Upper lobe of left lung (tissue), 6 donors: Measurements from ENCODE around the gene MEIOSIN. TPM values are rescaled to one million over a fixed set of nuclear protein-coding genes. Genes with fewer than 3 reads are reported as not detected.

ENCODE experiments used
- ATAC-seq, 2 donors: fragments of 200-7000 bp; cut with Tn5 transposase; one replicate each; pipeline ENCODE4 v1.9.1; 2022; ENCODE audit warnings: mild to moderate bottlenecking in 2 of 2, moderate library complexity in 2 of 2; ENCODE audit not compliant: low FRiP score in 2 of 2
- DNase-seq, 2 donors: peaks; one replicate each; pipeline ENCODE4 v3.0.0-alpha.2; 2019 to 2020
- H3K27ac ChIP-seq, 4 donors: fragments of 200-600 bp; sonication (generic); one replicate each; pipeline ENCODE4 v1.5.1; 2016 to 2019
- H3K27me3 ChIP-seq, 4 donors: fragments of 200-600 bp; sonication (generic); one replicate each; pipeline ENCODE4 v1.5.1; 2017 to 2019
- H3K36me3 ChIP-seq, 4 donors: fragments of 200-600 bp; sonication (generic); one replicate each; pipeline ENCODE4 v1.5.1; 2016 to 2019
- H3K4me1 ChIP-seq, 4 donors: fragments of 200-600 bp; sonication (generic); one replicate each; pipeline ENCODE4 v1.5.1; 2018 to 2019
- H3K4me3 ChIP-seq, 4 donors: fragments of 200-600 bp; sonication (generic); one replicate each; pipeline ENCODE4 v1.5.1; 2017 to 2019; ENCODE audit warnings: mild to moderate bottlenecking in 2 of 4, moderate library complexity in 1 of 4
- H3K9me3 ChIP-seq, 4 donors: fragments of 200-600 bp; sonication (generic); one replicate each; pipeline ENCODE4 v1.5.1; 2018 to 2019
- CTCF ChIP-seq, 6 experiments: fragments of 450-650 bp in 4 of 6; fragments of 200-600 bp in 2 of 6; sonication (generic) in 2 of 6; IDR thresholded peaks; one replicate each; pipeline ENCODE4 v1.5.1; 2016 to 2019; ENCODE audit warnings: antibody characterized with exemption in 6 of 6
- EP300 ChIP-seq, 4 donors: sonication (generic); formaldehyde crosslinking; IDR thresholded peaks; one replicate each; pipeline ENCODE4 v1.5.1; 2017; ENCODE audit warnings: antibody characterized with exemption in 4 of 4, control low read depth in 2 of 4
- POLR2A ChIP-seq, 4 donors: fragments of 450-650 bp; IDR thresholded peaks; one replicate each; pipeline ENCODE4 v1.5.1; 2016 to 2017; ENCODE audit warnings: antibody characterized with exemption in 4 of 4, mild to moderate bottlenecking in 2 of 4
- POLR2AphosphoS5 ChIP-seq, 2 donors: sonication (generic); formaldehyde crosslinking; IDR thresholded peaks; one replicate each; pipeline ENCODE4 v1.5.1; 2017; ENCODE audit warnings: antibody characterized with exemption in 2 of 2
- WGBS, 2 donors: methylation state at CpG; one replicate each; pipeline ENCODE4 v1.1.5; 2017 to 2018; 5-methylcytosine and 5-hydroxymethylcytosine counted together
- total RNA-seq, 6 donors: library from RNA; depleted of rRNA in 4 of 6; stranded (reverse); fragments of >200 nt in 4 of 6; gene quantifications; one replicate each; pipeline versions ENCODE4 v1.1.0 to v1.2.1, GENCODE V29; 2016 to 2021
- donor health status: DM: no; HTN: no; CAD: no; lungs with moderate emphysema.
- donor health status: DM: no; HTN: yes; CAD: no; lungs with severe emphysema.

Gene MEIOSIN
- total RNA-seq, 6 donors from 2014 or later, result not detected

- peaks cover 28 to 67% (median 35%) of the 10 kb centered on the region in 4 donors for H3K4me1 ChIP-seq
- DNase-seq (peak; percentile 95 to 100), ATAC-seq (peak; percentile 83 to 91)
- no peaks in the 10 kb centered on the region for H3K9me3 ChIP-seq
- H3K27ac ChIP-seq, result peak within 1 kb of the TSS; percentile 83 to 97 (median 95)
- WGBS, 2 donors, result 0 to 1% methylated on average over 16 to 53 of the region's 70 CpGs
- peak within 1 kb of the TSS; percentile 60 to 87 (median 82) for H3K4me3 ChIP-seq
- H3K27me3 ChIP-seq, result peaks cover 0 to 3% (median 1%) of the 10 kb centered on the region in 4 donors
- peaks cover 0 to 9% (median 4%) of the 10 kb centered on the region in 4 donors for H3K36me3 ChIP-seq
- TF ChIP-seq CTCF (IDR thresholded peaks at IDR 0.05), result peak in 1 of 6 experiments; percentile 13
- peak; percentile 87 to 88 for TF ChIP-seq POLR2AphosphoS5 (IDR thresholded peaks at IDR 0.05)
- peak in 3 of 4 donors; percentile 53 to 84 (median 66) for TF ChIP-seq POLR2A (IDR thresholded peaks at IDR 0.05)
- peak in 1 of 4 donors; percentile 55 for TF ChIP-seq EP300 (IDR thresholded peaks at IDR 0.05)
Measured at GRCh38 chr19:45768984-45769782, 35.9 kb downstream of the MEIOSIN start, which contains the start of gene SIX5. Gene SIX5 (minus strand): TSS chr19:45769252. CDS start chr19:45768844, 408 bp downstream.

GRCh38 chr19:45769821-45770191 lies 36.6 kb downstream of the MEIOSIN start:
- peak; percentile 33 to 84 for DNase-seq
- peak overlapping the region; percentile 81 to 97 (median 95) for H3K27ac ChIP-seq
- ATAC-seq, result peak in 1 of 2 donors; percentile 0
- no peaks in the 10 kb centered on the region for H3K9me3 ChIP-seq
- no peak for TF ChIP-seq CTCF (IDR thresholded peaks at IDR 0.05)
- H3K27me3 ChIP-seq, result peaks cover 0 to 3% (median 1%) of the 10 kb centered on the region in 4 donors
- H3K36me3 ChIP-seq, result peaks cover 0 to 14% (median 4%) of the 10 kb centered on the region in 4 donors
- H3K4me3 ChIP-seq, result peak overlapping the region; percentile 54 to 87 (median 82)
- 1% methylated on average over 22 to 28 of the region's 28 CpGs for WGBS, 2 donors
- H3K4me1 ChIP-seq, result peaks cover 23 to 60% (median 33%) of the 10 kb centered on the region in 4 donors

GRCh38 chr19:45770192-45771101 lies 37.2 kb downstream of the MEIOSIN start:
- Histone ChIP-seq H3K4me3 (peak overlapping the region; percentile 54 to 87 (median 82)), H3K36me3 (peaks cover 0 to 17% (median 4%) of the 10 kb centered on the region in 4 donors)

More at GRCh38 chr19:45770192-45771101, 37.2 kb downstream of the MEIOSIN start:
- peak in 2 of 4 donors; percentile 18 to 74 for TF ChIP-seq POLR2A (IDR thresholded peaks at IDR 0.05)
- peak; percentile 96 to 99 (median 96) for TF ChIP-seq CTCF (IDR thresholded peaks at IDR 0.05)
- peak in 1 of 2 donors; percentile 56 for TF ChIP-seq POLR2AphosphoS5 (IDR thresholded peaks at IDR 0.05)
- no peak for TF ChIP-seq EP300 (IDR thresholded peaks at IDR 0.05)
- Histone ChIP-seq H3K9me3 (no peaks in the 10 kb centered on the region), H3K27ac (peak overlapping the region; percentile 81 to 97 (median 95)), H3K27me3 (peaks cover 0 to 3% (median 1%) of the 10 kb centered on the region in 4 donors), H3K4me1 (peaks cover 23 to 57% (median 33%) of the 10 kb centered on the region in 4 donors)
- ATAC-seq (peak; percentile 87 to 93), DNase-seq (peak; percentile 96 to 98)
- 2 to 11% methylated on average over 10 to 32 of the region's 79 CpGs for WGBS, 2 donors
